Upper lobe of right lung (tissue), 1 donor: Measurements from ENCODE around the gene SP6. TPM values are rescaled to one million over a fixed set of nuclear protein-coding genes. Genes with fewer than 3 reads are reported as not detected.

Experiments used
- ATAC-seq: fragments of 200-7000 bp; cut with Tn5 transposase; one replicate; pipeline ENCODE4 v1.9.1; 2020; ENCODE audit warnings: mild to moderate bottlenecking, moderate library complexity
- DNase-seq: peaks from one replicate; pipeline ENCODE4 v3.0.0-alpha.2; 2020
- H3K27ac ChIP-seq: fragments of 200-600 bp; one replicate; pipeline ENCODE4 v1.8.0; 2022
- H3K27me3 ChIP-seq: fragments of 200-600 bp; one replicate; pipeline ENCODE4 v1.8.0; 2022; ENCODE audit warnings: mild to moderate bottlenecking
- H3K36me3 ChIP-seq: fragments of 200-600 bp; one replicate; pipeline ENCODE4 v1.8.0; 2022
- H3K4me1 ChIP-seq: fragments of 200-600 bp; one replicate; pipeline ENCODE4 v1.8.0; 2022
- H3K4me3 ChIP-seq: fragments of 200-600 bp; one replicate; pipeline ENCODE4 v1.8.0; 2022; ENCODE audit warnings: mild to moderate bottlenecking
- H3K9me3 ChIP-seq: fragments of 200-600 bp; one replicate; pipeline ENCODE4 v1.8.0; 2022
- intact Hi-C: fragments of 100-400 bp; cut with DNase I; formaldehyde crosslinking; loops from one replicate; pipeline ENCODE4 v1.11.0; 2022
- total RNA-seq: library from RNA; stranded (reverse); fragmentation: NEBNext Ultra II Directional; extraction: Animal tissue kit (Norgen Biotek cat#: 25700); gene quantifications from one replicate; pipeline ENCODE4 v1.2.1, GENCODE V29; 2021
- TF ChIP-seq, protein P1 (sequence below): fragments of 200-600 bp; IDR thresholded peaks from one replicate; pipeline ENCODE4 v1.8.0; 2022; ENCODE audit warnings: antibody characterized with exemption
- donor health status: DM: no; HTN: yes; CAD: no; lungs with severe emphysema.

The SP6 gene
- total RNA-seq, 1 donor from 2014 or later = 8.5 TPM

GRCh38 chr17:47808036-47808829 lies 42.7 kb downstream of the SP6 start:
- ATAC-seq (no peak), DNase-seq (peak; percentile 51)
- Histone ChIP-seq H3K27me3 (no peaks in the 10 kb centered on the region), H3K36me3 (peaks cover 46% of the 10 kb centered on the region), H3K9me3 (no peaks in the 10 kb centered on the region), H3K4me3 (no peak overlapping the region), H3K4me1 (no peaks in the 10 kb centered on the region), H3K27ac (no peak overlapping the region)
- intact Hi-C loops = no loop called here
- TF ChIP-seq, protein P1, sequence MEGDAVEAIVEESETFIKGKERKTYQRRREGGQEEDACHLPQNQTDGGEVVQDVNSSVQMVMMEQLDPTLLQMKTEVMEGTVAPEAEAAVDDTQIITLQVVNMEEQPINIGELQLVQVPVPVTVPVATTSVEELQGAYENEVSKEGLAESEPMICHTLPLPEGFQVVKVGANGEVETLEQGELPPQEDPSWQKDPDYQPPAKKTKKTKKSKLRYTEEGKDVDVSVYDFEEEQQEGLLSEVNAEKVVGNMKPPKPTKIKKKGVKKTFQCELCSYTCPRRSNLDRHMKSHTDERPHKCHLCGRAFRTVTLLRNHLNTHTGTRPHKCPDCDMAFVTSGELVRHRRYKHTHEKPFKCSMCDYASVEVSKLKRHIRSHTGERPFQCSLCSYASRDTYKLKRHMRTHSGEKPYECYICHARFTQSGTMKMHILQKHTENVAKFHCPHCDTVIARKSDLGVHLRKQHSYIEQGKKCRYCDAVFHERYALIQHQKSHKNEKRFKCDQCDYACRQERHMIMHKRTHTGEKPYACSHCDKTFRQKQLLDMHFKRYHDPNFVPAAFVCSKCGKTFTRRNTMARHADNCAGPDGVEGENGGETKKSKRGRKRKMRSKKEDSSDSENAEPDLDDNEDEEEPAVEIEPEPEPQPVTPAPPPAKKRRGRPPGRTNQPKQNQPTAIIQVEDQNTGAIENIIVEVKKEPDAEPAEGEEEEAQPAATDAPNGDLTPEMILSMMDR = no peak

GRCh38 chr17:47807421-47807820 lies 43.5 kb downstream of the SP6 start:
- Histone ChIP-seq H3K27ac (no peak overlapping the region), H3K9me3 (no peaks in the 10 kb centered on the region), H3K27me3 (no peaks in the 10 kb centered on the region), H3K36me3 (peaks cover 38% of the 10 kb centered on the region), H3K4me3 (no peak overlapping the region), H3K4me1 (no peaks in the 10 kb centered on the region)
- ATAC-seq = no peak
- TF ChIP-seq, protein P1 = no peak
- intact Hi-C loops = no loop called here
- DNase-seq = peak; percentile 50

DNA sequence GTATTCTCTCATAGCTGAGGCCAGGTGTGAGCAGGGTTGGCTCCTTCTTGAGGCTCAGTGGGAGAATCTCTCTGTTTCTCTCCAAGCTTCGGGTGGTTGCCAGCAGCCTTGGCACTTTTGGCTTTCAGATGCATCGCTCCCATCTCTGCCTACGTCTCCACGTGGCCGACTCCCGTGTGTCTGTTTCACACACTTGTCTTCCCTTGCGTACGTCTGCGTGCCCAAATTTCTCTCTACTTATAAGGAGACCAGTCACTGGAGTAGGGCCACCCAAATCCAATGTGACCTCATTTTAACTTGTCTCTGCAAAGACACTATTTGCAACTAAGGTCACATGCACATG lies 44.1 kb downstream of the SP6 start:
- H3K27ac ChIP-seq = no peak overlapping the region
- DNase-seq = no peak
- no peaks in the 10 kb centered on the region for H3K9me3 ChIP-seq
- ATAC-seq = no peak
- H3K36me3 ChIP-seq = peaks cover 37% of the 10 kb centered on the region
- no peaks in the 10 kb centered on the region for H3K27me3 ChIP-seq
- intact Hi-C loops = no loop called here
- TF ChIP-seq, protein P1 = no peak
- no peaks in the 10 kb centered on the region for H3K4me1 ChIP-seq
- no peak overlapping the region for H3K4me3 ChIP-seq

DNA sequence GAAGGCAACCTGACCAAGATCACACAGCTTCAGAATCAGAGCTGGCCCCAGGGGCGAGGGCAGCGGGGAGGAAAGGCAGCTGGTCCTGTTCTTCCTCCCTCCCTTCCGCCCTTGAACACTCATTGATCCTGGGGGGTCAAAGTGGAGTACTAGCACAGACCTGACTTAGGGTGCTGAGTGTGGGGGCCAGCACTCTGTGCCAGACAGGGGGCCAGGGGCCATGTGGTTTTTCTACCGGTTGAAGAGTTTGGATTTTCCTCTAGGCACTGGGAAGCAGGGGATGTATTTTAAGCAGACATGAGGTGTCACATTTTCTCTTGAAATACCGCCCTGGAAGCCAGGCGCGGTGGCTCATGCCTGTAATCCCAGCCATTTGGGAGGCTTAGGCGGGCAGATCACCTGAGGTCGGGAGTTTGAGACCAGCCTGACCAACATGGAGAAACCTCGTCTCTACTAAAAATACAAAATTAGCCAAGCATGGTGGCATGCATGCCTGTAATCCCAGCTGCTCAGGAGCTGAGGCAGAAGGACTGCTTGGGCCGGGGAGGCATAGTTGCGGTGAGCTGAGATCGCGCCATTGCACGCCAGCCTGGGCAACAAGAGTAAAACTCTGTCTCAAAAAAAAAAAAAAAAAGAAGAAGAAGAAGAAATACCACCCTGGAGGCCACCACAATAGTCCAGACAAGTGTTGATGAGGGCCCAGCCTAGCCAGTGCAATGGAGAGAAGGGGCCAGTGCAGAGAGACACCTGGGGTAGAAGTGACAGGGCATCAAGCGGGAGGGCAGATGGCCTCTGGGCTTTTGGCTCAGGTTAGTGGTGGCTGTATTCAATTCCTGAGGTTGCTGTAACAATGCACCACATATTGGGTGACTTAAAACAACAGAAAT lies 44.7 kb downstream of the SP6 start:
- intact Hi-C loops = no loop called here

DNA sequence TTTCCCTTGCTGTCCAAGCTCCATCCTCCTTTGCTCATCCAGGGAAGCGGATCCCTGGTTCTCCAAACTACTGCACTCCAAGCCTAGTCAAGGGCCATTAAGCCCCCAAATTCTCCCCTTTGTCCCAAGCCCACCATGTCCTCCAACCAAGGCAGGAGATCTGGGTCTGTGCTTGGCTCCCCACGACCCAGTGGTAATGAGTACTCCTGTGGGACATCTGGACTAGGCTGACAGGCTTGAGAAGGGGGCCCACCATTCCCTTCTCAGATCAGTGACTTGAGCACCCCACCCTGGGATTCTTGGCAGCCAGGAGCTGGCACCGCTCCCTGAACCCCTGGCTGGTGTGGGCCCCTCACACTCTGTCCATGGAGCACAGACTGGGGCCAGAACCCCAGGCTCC lies 46.5 kb downstream of the SP6 start:
- H3K4me3 ChIP-seq = no peak overlapping the region
- TF ChIP-seq, protein P1 = no peak
- peak; percentile 9 for DNase-seq
- H3K4me1 ChIP-seq = no peaks in the 10 kb centered on the region
- peaks cover 31% of the 10 kb centered on the region for H3K36me3 ChIP-seq
- no peaks in the 10 kb centered on the region for H3K27me3 ChIP-seq
- intact Hi-C loops = no loop called here
- no peak for ATAC-seq
- H3K27ac ChIP-seq = no peak overlapping the region
- no peaks in the 10 kb centered on the region for H3K9me3 ChIP-seq

More for the DNA sequence above, 44.7 kb downstream of the SP6 start:
- DNase-seq (no peak), ATAC-seq (no peak)
- Histone ChIP-seq H3K36me3 (peaks cover 37% of the 10 kb centered on the region), H3K4me3 (no peak overlapping the region), H3K9me3 (no peaks in the 10 kb centered on the region), H3K4me1 (no peaks in the 10 kb centered on the region), H3K27me3 (no peaks in the 10 kb centered on the region), H3K27ac (no peak overlapping the region)
- TF ChIP-seq, protein P1 = no peak
